ENCODE results near the gene DVL2. TPM values are rescaled to one million over a fixed set of nuclear protein-coding genes. Genes with fewer than 3 reads are reported as not detected.

The DVL2 gene
- total and polyA plus RNA-seq, 2 of the 13 experiments (the other 11 are each of a cell fraction or from before 2014, with no cell fraction given): 5.7 to 38.2 TPM

DNA sequence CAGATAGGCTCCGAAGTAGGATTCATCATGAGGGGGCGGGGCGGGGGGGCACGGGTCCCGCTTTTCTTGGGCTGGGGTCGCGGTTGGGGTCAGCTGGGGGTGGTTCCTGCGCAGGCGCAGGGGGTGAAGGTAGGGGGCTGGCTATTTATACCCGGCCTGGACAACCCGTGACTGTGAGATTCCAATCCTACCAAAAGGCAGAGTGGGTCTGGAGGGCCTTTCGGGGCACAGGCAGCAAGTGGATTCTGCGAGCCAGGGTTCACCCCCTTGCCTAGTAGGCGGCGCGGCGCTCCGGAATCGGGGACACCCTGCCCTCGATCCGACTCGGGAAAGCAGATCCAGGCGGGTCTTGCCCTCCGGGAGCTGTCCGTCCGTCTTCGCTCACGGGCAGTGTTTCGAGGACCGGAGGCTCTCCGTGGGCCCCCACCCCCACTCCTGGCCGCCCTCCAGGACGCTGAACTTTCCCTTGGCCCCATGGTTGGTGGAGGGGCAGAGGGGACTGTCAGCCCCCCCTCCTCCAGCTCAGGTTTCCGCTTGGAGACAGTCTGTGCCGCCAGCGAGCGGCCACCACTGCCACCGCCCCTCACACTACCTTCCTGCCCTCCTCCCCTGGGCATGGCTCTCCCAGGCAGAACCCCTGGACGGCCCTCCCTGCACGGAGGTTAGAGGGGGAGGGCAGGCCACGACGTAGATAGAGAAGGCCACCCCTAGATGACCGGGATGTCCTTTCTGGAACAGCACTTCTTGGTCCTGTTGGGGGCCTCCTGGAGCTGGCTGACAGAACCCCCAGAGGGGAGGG, 47.8 kb upstream of the DVL2 start (continued):
- TF ChIP-seq HIVEP1 (CRISPR knock-in tag; IDR thresholded peaks at IDR 0.05): peak; percentile 7; the same call in 1 of the 2 replicates
- TF ChIP-seq NFKB2 (CRISPR knock-in tag; IDR thresholded peaks at IDR 0.05; ENCODE audit: borderline replicate concordance): no peak; the same call in 1 of the 2 replicates
- TF ChIP-seq KDM6A (CRISPR knock-in tag; IDR thresholded peaks at IDR 0.05; ENCODE audit: low read depth): no peak
- TF ChIP-seq CBX1 (IDR thresholded peaks at IDR 0.05; ENCODE audit: low read depth): no peak
- TF ChIP-seq ZEB1 (IDR thresholded peaks at IDR 0.05; ENCODE audit: insufficient replicate concordance, low read depth): no peak
- no peak for TF ChIP-seq ZNF205 (CRISPR knock-in tag; IDR thresholded peaks at IDR 0.05)
- no peak for TF ChIP-seq KLF11 (CRISPR knock-in tag; IDR thresholded peaks at IDR 0.05)
- TF ChIP-seq, protein P1, sequence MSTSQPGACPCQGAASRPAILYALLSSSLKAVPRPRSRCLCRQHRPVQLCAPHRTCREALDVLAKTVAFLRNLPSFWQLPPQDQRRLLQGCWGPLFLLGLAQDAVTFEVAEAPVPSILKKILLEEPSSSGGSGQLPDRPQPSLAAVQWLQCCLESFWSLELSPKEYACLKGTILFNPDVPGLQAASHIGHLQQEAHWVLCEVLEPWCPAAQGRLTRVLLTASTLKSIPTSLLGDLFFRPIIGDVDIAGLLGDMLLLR (CRISPR knock-in tag; IDR thresholded peaks at IDR 0.05): no peak
- TF ChIP-seq, protein P2, sequence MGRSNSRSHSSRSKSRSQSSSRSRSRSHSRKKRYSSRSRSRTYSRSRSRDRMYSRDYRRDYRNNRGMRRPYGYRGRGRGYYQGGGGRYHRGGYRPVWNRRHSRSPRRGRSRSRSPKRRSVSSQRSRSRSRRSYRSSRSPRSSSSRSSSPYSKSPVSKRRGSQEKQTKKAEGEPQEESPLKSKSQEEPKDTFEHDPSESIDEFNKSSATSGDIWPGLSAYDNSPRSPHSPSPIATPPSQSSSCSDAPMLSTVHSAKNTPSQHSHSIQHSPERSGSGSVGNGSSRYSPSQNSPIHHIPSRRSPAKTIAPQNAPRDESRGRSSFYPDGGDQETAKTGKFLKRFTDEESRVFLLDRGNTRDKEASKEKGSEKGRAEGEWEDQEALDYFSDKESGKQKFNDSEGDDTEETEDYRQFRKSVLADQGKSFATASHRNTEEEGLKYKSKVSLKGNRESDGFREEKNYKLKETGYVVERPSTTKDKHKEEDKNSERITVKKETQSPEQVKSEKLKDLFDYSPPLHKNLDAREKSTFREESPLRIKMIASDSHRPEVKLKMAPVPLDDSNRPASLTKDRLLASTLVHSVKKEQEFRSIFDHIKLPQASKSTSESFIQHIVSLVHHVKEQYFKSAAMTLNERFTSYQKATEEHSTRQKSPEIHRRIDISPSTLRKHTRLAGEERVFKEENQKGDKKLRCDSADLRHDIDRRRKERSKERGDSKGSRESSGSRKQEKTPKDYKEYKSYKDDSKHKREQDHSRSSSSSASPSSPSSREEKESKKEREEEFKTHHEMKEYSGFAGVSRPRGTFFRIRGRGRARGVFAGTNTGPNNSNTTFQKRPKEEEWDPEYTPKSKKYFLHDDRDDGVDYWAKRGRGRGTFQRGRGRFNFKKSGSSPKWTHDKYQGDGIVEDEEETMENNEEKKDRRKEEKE (IDR thresholded peaks at IDR 0.05): no peak
- TF ChIP-seq, protein P3, sequence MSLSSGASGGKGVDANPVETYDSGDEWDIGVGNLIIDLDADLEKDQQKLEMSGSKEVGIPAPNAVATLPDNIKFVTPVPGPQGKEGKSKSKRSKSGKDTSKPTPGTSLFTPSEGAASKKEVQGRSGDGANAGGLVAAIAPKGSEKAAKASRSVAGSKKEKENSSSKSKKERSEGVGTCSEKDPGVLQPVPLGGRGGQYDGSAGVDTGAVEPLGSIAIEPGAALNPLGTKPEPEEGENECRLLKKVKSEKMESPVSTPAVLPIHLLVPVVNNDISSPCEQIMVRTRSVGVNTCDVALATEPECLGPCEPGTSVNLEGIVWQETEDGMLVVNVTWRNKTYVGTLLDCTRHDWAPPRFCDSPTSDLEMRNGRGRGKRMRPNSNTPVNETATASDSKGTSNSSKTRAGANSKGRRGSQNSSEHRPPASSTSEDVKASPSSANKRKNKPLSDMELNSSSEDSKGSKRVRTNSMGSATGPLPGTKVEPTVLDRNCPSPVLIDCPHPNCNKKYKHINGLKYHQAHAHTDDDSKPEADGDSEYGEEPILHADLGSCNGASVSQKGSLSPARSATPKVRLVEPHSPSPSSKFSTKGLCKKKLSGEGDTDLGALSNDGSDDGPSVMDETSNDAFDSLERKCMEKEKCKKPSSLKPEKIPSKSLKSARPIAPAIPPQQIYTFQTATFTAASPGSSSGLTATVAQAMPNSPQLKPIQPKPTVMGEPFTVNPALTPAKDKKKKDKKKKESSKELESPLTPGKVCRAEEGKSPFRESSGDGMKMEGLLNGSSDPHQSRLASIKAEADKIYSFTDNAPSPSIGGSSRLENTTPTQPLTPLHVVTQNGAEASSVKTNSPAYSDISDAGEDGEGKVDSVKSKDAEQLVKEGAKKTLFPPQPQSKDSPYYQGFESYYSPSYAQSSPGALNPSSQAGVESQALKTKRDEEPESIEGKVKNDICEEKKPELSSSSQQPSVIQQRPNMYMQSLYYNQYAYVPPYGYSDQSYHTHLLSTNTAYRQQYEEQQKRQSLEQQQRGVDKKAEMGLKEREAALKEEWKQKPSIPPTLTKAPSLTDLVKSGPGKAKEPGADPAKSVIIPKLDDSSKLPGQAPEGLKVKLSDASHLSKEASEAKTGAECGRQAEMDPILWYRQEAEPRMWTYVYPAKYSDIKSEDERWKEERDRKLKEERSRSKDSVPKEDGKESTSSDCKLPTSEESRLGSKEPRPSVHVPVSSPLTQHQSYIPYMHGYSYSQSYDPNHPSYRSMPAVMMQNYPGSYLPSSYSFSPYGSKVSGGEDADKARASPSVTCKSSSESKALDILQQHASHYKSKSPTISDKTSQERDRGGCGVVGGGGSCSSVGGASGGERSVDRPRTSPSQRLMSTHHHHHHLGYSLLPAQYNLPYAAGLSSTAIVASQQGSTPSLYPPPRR (CRISPR knock-in tag; IDR thresholded peaks at IDR 0.05; ENCODE audit: borderline replicate concordance): no peak
- TF ChIP-seq SPEN (CRISPR knock-in tag; IDR thresholded peaks at IDR 0.05; ENCODE audit: low read depth): peak; percentile 35; the same call in 1 of the 2 replicates
- no peak for TF ChIP-seq SRF (IDR thresholded peaks at IDR 0.05; ENCODE audit: low read depth, low read length)
- TF ChIP-seq TRIM24 (CRISPR knock-in tag; IDR thresholded peaks at IDR 0.05): no peak
- TF ChIP-seq KDM1A (CRISPR knock-in tag; IDR thresholded peaks at IDR 0.05): no peak
- TF ChIP-seq ZNF570 (CRISPR knock-in tag; IDR thresholded peaks at IDR 0.05; ENCODE audit: borderline replicate concordance): no peak
- no peak for TF ChIP-seq ZNF10 (CRISPR knock-in tag; IDR thresholded peaks at IDR 0.05; ENCODE audit: borderline replicate concordance, low read depth)
- no peak for TF ChIP-seq KDM5A (IDR thresholded peaks at IDR 0.05; ENCODE audit: borderline replicate concordance, low read length)
- 0 out of 2 replicates have a peak, but pooled peaks have one; percentile 19 for TF ChIP-seq PCBP1 (IDR thresholded peaks at IDR 0.05; ENCODE audit: borderline replicate concordance, low read depth, low read length)
- TF ChIP-seq, protein P4, sequence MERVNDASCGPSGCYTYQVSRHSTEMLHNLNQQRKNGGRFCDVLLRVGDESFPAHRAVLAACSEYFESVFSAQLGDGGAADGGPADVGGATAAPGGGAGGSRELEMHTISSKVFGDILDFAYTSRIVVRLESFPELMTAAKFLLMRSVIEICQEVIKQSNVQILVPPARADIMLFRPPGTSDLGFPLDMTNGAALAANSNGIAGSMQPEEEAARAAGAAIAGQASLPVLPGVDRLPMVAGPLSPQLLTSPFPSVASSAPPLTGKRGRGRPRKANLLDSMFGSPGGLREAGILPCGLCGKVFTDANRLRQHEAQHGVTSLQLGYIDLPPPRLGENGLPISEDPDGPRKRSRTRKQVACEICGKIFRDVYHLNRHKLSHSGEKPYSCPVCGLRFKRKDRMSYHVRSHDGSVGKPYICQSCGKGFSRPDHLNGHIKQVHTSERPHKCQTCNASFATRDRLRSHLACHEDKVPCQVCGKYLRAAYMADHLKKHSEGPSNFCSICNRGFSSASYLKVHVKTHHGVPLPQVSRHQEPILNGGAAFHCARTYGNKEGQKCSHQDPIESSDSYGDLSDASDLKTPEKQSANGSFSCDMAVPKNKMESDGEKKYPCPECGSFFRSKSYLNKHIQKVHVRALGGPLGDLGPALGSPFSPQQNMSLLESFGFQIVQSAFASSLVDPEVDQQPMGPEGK (CRISPR knock-in tag; IDR thresholded peaks at IDR 0.05): peak; percentile 89
- TF ChIP-seq BCL6 (CRISPR knock-in tag; IDR thresholded peaks at IDR 0.05): peak; percentile 29; the same call in 1 of the 2 replicates

All from HepG2 (cell line).